Glutamatergic neuron (in vitro differentiated cells): Measurements from ENCODE around the gene ACSF3. TPM values are rescaled to one million over a fixed set of nuclear protein-coding genes. Genes with fewer than 3 reads are reported as not detected.

Experiments
- DNase-seq: peaks from one replicate; pipeline ENCODE4 v3.0.0; 2022
- H3K27ac Mint-ChIP-seq: one replicate; pipeline ENCODE4 v1.8.0; 2020; ENCODE audit warnings: mild to moderate bottlenecking, mixed read lengths, inconsistent platforms; ENCODE audit not compliant: unreplicated experiment
- H3K27me3 Mint-ChIP-seq: one replicate; pipeline ENCODE4 v1.8.0; 2020; ENCODE audit warnings: mild to moderate bottlenecking, moderate library complexity, mixed read lengths, inconsistent platforms; ENCODE audit not compliant: unreplicated experiment
- H3K36me3 Mint-ChIP-seq: one replicate; pipeline ENCODE4 v1.8.0; 2020; ENCODE audit warnings: mild to moderate bottlenecking, mixed read lengths, inconsistent platforms; ENCODE audit not compliant: unreplicated experiment
- H3K4me1 Mint-ChIP-seq: one replicate; pipeline ENCODE4 v1.8.0; 2020; ENCODE audit warnings: mild to moderate bottlenecking, low read depth, mixed read lengths, inconsistent platforms; ENCODE audit not compliant: unreplicated experiment
- H3K4me3 Mint-ChIP-seq: one replicate; pipeline ENCODE4 v1.8.0; 2020; ENCODE audit warnings: mild to moderate bottlenecking, mixed read lengths, inconsistent platforms; ENCODE audit not compliant: unreplicated experiment
- H3K9me3 Mint-ChIP-seq: one replicate; pipeline ENCODE4 v1.8.0; 2020; ENCODE audit warnings: mild to moderate bottlenecking, moderate library complexity, mixed read lengths, inconsistent platforms; ENCODE audit not compliant: unreplicated experiment
- CTCF ChIP-seq: fragments of 200-600 bp; sonication (generic); IDR thresholded peaks from one replicate; pipeline ENCODE4 v1.5.0; 2021; ENCODE audit not compliant: partially characterized antibody, unreplicated experiment
- total RNA-seq: library from RNA; stranded (reverse); fragmentation: NEBNext Ultra II Directional; extraction: Animal tissue kit (Norgen Biotek cat#: 25700); gene quantifications from one replicate; pipeline ENCODE4 v1.2.1, GENCODE V29; 2021; ENCODE audit not compliant: unreplicated experiment

The ACSF3 gene
- total RNA-seq, 1 donor from 2014 or later, result 29.3 TPM

GRCh38 chr16:89063768-89064320 lies 29.8 kb upstream of the ACSF3 start:
- H3K4me3 Mint-ChIP-seq, result no peak overlapping the region
- DNase-seq, result no peak
- peaks cover 4% of the 10 kb centered on the region for H3K27me3 Mint-ChIP-seq
- H3K36me3 Mint-ChIP-seq, result no peaks in the 10 kb centered on the region
- H3K4me1 Mint-ChIP-seq, result peaks cover 2% of the 10 kb centered on the region
- H3K27ac Mint-ChIP-seq, result no peak overlapping the region
- TF ChIP-seq CTCF, result no peak
- peaks cover 2% of the 10 kb centered on the region for H3K9me3 Mint-ChIP-seq

- Mint-ChIP-seq H3K9me3 (peaks cover 2% of the 10 kb centered on the region), H3K4me1 (peaks cover 2% of the 10 kb centered on the region), H3K36me3 (no peaks in the 10 kb centered on the region), H3K27me3 (peaks cover 5% of the 10 kb centered on the region), H3K27ac (no peak overlapping the region), H3K4me3 (peak overlapping the region; percentile 15)
- TF ChIP-seq CTCF, result no peak
- no peak for DNase-seq
These were observed 28.8 kb upstream of the ACSF3 start for GRCh38 chr16:89064606-89065457.

- no peak for TF ChIP-seq CTCF
- H3K4me1 Mint-ChIP-seq, result peaks cover 2% of the 10 kb centered on the region
These were observed 28.2 kb upstream of the ACSF3 start for GRCh38 chr16:89065458-89065822.

GRCh38 chr16:89066721-89067120 lies 26.9 kb upstream of the ACSF3 start:
- no peak for TF ChIP-seq CTCF
- Mint-ChIP-seq H3K4me3 (no peak overlapping the region), H3K36me3 (no peaks in the 10 kb centered on the region), H3K4me1 (peaks cover 2% of the 10 kb centered on the region), H3K27me3 (peaks cover 7% of the 10 kb centered on the region), H3K9me3 (peaks cover 2% of the 10 kb centered on the region), H3K27ac (no peak overlapping the region)
- no peak for DNase-seq

More at GRCh38 chr16:89065458-89065822, 28.2 kb upstream of the ACSF3 start:
- Mint-ChIP-seq H3K36me3 (no peaks in the 10 kb centered on the region), H3K27me3 (peaks cover 7% of the 10 kb centered on the region), H3K4me3 (no peak overlapping the region), H3K9me3 (peaks cover 2% of the 10 kb centered on the region), H3K27ac (no peak overlapping the region)
- no peak for DNase-seq
